HEK293 (cell line): ENCODE results near the gene PLXNA2.

Experiments used
- GLI2 ChIP-seq: fragments of 450-650 bp; formaldehyde crosslinking; IDR thresholded peaks from 2 replicates; pipeline ENCODE4; 2017; ENCODE audit warnings: missing biosample characterization, missing genetic modification characterization, low read depth, borderline replicate concordance
- IKZF3 ChIP-seq: fragments of 450-650 bp; IDR thresholded peaks from 2 replicates; pipeline ENCODE4 v1.5.0; 2018; ENCODE audit warnings: missing biosample characterization, mild to moderate bottlenecking, missing genetic modification characterization, moderate library complexity
- YY1 ChIP-seq: fragments of 450-650 bp; formaldehyde crosslinking; IDR thresholded peaks from 2 replicates; pipeline ENCODE4 v1.5.1; 2018; ENCODE audit warnings: missing biosample characterization, missing genetic modification characterization

DNA sequence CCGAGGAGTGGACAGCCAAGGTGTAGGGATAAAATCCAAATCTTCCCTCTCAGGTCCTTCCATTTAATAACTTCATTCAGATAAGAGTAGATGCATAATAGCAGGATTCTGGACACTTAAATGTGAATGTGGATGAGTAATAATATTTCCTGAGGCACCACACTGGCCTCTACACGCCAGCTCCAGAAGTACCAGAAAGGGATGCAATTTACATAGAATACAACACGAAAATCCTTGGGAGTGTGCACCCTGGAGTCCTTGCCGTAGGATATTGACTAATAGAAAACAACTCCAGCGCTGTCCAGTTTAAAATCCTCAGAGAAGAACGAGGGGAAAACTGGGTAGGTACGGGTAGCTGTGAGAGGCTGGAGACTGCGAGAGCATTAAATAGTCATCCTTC, 6.9 kb downstream of the PLXNA2 start:
- TF ChIP-seq YY1 (tag by site-specific recombination) = no peak
- no peak for TF ChIP-seq GLI2 (tag by site-specific recombination)
- no peak for TF ChIP-seq IKZF3 (tag by site-specific recombination)
